Measurements from ENCODE around the gene PIK3C2G.

PIK3C2G gene

DNA sequence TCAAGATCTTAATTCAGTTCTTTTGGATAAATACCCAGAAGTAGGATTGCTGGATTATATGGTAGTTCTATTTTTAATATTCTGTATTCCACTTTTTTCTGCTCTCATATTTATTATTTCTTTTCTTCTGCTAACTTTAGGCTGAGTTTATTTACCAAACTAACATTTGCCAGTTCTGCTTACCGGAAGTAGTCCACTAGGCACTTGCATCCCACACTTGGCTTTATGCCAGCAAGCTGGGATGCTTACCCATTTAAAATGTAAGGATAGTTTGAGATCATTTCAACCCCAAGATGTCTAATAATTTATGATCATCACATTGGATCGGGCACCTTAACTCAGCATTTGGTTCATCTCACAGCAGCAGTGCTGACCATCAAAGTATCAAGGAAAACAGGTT is 96.8 kb downstream of the PIK3C2G start:
- Histone ChIP-seq H2AFZ (ENCODE audit: low read depth, low read length) (no peak overlapping the region), H3K79me2 (ENCODE audit: insufficient read depth, low read length) (no peaks in the 10 kb centered on the region), H3K36me3 (ENCODE audit: insufficient read depth, low read length) (no peaks in the 10 kb centered on the region), H3K4me3 (ENCODE audit: low read depth in 1 of 2, low read length in 2 of 2) (no peak overlapping the region), H3K27me3 (ENCODE audit: insufficient read depth, low read length, poor library complexity) (no peaks in the 10 kb centered on the region), H3K9me3 (ENCODE audit: insufficient read depth, low read length, severe bottlenecking) (no peaks in the 10 kb centered on the region), H3K4me2 (ENCODE audit: insufficient read depth, low read length) (no peak overlapping the region), H3K4me1 (ENCODE audit: insufficient read depth, low read length) (no peaks in the 10 kb centered on the region), H4K20me1 (ENCODE audit: insufficient read depth, low read length) (no peaks in the 10 kb centered on the region), H3K9ac (ENCODE audit: low read depth, low read length) (no peak overlapping the region), H3K27ac (ENCODE audit: low read length) (no peak overlapping the region)
- DNase-seq (no peak), ATAC-seq (ENCODE audit: insufficient read depth, low read depth) (no peak)
- no peak for TF ChIP-seq EZH2 (IDR thresholded peaks at IDR 0.05; ENCODE audit: borderline replicate concordance, low read depth, low read length, severe bottlenecking)
- TF ChIP-seq, protein P1, sequence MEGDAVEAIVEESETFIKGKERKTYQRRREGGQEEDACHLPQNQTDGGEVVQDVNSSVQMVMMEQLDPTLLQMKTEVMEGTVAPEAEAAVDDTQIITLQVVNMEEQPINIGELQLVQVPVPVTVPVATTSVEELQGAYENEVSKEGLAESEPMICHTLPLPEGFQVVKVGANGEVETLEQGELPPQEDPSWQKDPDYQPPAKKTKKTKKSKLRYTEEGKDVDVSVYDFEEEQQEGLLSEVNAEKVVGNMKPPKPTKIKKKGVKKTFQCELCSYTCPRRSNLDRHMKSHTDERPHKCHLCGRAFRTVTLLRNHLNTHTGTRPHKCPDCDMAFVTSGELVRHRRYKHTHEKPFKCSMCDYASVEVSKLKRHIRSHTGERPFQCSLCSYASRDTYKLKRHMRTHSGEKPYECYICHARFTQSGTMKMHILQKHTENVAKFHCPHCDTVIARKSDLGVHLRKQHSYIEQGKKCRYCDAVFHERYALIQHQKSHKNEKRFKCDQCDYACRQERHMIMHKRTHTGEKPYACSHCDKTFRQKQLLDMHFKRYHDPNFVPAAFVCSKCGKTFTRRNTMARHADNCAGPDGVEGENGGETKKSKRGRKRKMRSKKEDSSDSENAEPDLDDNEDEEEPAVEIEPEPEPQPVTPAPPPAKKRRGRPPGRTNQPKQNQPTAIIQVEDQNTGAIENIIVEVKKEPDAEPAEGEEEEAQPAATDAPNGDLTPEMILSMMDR (IDR thresholded peaks at IDR 0.05; ENCODE audit: borderline replicate concordance, extremely low read depth, low read length, poor library complexity, severe bottlenecking), result no peak

DNA sequence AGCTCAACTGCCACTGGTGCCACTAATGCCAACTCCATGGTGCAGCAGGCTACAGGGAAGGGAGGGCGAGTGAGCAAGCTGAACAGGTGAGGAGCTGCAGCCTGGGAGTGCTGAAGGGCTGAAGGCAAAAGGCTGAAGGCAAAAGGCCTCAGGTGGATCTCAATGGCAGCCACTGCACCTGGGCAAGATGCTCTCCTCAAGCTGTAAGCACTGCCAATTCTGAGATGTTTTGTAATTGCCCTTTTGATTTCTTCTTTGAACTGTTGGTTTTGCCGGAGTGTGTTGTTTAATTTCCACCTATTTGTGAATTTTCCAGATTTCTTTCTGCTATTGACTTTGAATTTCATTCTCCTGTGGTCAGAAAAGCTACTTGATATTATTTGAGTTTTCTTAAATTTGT is 97.6 kb downstream of the PIK3C2G start:
- no peak overlapping the region for H3K4me3 ChIP-seq (ENCODE audit: low read depth in 1 of 2, low read length in 2 of 2)
- no peak for ATAC-seq (ENCODE audit: insufficient read depth, low read depth)
- H3K27ac ChIP-seq (ENCODE audit: low read length), result no peak overlapping the region
- no peaks in the 10 kb centered on the region for H3K36me3 ChIP-seq (ENCODE audit: insufficient read depth, low read length)
- DNase-seq, result no peak
- H3K4me1 ChIP-seq (ENCODE audit: insufficient read depth, low read length), result no peaks in the 10 kb centered on the region
- H3K9ac ChIP-seq (ENCODE audit: low read depth, low read length), result no peak overlapping the region
- H2AFZ ChIP-seq (ENCODE audit: low read depth, low read length), result no peak overlapping the region
- no peak for TF ChIP-seq EZH2 (IDR thresholded peaks at IDR 0.05; ENCODE audit: borderline replicate concordance, low read depth, low read length, severe bottlenecking)
- TF ChIP-seq, protein P1 (IDR thresholded peaks at IDR 0.05; ENCODE audit: borderline replicate concordance, extremely low read depth, low read length, poor library complexity, severe bottlenecking), result no peak
- no peaks in the 10 kb centered on the region for H3K9me3 ChIP-seq (ENCODE audit: insufficient read depth, low read length, severe bottlenecking)
- no peaks in the 10 kb centered on the region for H4K20me1 ChIP-seq (ENCODE audit: insufficient read depth, low read length)
- H3K27me3 ChIP-seq (ENCODE audit: insufficient read depth, low read length, poor library complexity), result no peaks in the 10 kb centered on the region
- H3K4me2 ChIP-seq (ENCODE audit: insufficient read depth, low read length), result no peak overlapping the region
- no peaks in the 10 kb centered on the region for H3K79me2 ChIP-seq (ENCODE audit: insufficient read depth, low read length)

DNA sequence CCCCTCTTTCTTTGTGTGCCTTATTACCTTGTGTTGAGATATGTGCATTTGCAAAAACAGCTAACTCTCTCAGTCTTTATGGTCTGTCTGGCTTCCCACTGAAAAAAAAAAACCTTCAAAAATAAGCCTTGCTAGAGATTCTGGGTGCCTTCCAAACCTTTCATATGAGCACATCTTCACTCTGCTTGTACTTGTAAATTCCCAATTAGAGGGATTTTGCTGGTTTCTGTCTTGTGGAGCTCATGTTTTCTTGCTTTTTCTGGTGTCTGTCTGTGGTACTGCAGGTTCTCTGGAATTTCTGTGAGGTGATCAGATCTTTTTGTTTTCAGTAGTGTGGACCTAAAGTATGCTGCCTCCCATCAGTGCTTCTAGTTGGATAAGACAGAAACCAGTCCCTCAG is 100.1 kb downstream of the PIK3C2G start:
- Histone ChIP-seq H3K79me2 (ENCODE audit: insufficient read depth, low read length) (no peaks in the 10 kb centered on the region), H3K27me3 (ENCODE audit: insufficient read depth, low read length, poor library complexity) (no peaks in the 10 kb centered on the region), H3K9ac (ENCODE audit: low read depth, low read length) (no peak overlapping the region), H3K4me2 (ENCODE audit: insufficient read depth, low read length) (no peak overlapping the region), H3K27ac (ENCODE audit: low read length) (no peak overlapping the region), H3K4me3 (ENCODE audit: low read depth in 1 of 2, low read length in 2 of 2) (no peak overlapping the region), H3K36me3 (ENCODE audit: insufficient read depth, low read length) (no peaks in the 10 kb centered on the region), H3K4me1 (ENCODE audit: insufficient read depth, low read length) (no peaks in the 10 kb centered on the region), H4K20me1 (ENCODE audit: insufficient read depth, low read length) (no peaks in the 10 kb centered on the region), H3K9me3 (ENCODE audit: insufficient read depth, low read length, severe bottlenecking) (no peaks in the 10 kb centered on the region), H2AFZ (ENCODE audit: low read depth, low read length) (no peak overlapping the region)
- DNase-seq, result no peak
- no peak for TF ChIP-seq EZH2 (IDR thresholded peaks at IDR 0.05; ENCODE audit: borderline replicate concordance, low read depth, low read length, severe bottlenecking)
- TF ChIP-seq, protein P1 (IDR thresholded peaks at IDR 0.05; ENCODE audit: borderline replicate concordance, extremely low read depth, low read length, poor library complexity, severe bottlenecking), result no peak
- no peak for ATAC-seq (ENCODE audit: insufficient read depth, low read depth)

DNA sequence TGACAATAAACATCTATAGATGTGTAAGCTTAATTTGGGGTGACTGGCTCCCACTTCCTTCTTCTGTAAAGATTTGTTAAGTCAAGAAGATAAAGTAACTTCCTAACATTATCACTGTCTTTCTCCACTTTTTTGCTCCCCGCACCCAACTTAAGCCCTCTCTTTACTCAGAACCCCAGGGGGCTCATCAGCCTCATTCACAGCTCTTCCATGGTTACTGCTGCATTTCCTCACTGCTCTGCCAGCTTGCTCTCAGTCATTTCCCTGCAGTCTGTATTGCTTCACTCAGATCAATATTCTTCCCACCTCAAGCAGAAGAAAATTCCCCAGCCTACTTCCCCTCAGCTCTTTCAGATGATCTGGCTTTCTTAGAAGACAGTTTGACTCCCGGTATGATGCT is 102.0 kb downstream of the PIK3C2G start:
- DNase-seq (no peak), ATAC-seq (ENCODE audit: insufficient read depth, low read depth) (no peak)
- Histone ChIP-seq H3K9ac (ENCODE audit: low read depth, low read length) (no peak overlapping the region), H4K20me1 (ENCODE audit: insufficient read depth, low read length) (no peaks in the 10 kb centered on the region), H3K4me3 (ENCODE audit: low read depth in 1 of 2, low read length in 2 of 2) (no peak overlapping the region), H3K27ac (ENCODE audit: low read length) (no peak overlapping the region), H3K36me3 (ENCODE audit: insufficient read depth, low read length) (no peaks in the 10 kb centered on the region), H3K4me1 (ENCODE audit: insufficient read depth, low read length) (no peaks in the 10 kb centered on the region), H3K27me3 (ENCODE audit: insufficient read depth, low read length, poor library complexity) (no peaks in the 10 kb centered on the region), H2AFZ (ENCODE audit: low read depth, low read length) (no peak overlapping the region), H3K9me3 (ENCODE audit: insufficient read depth, low read length, severe bottlenecking) (no peaks in the 10 kb centered on the region), H3K4me2 (ENCODE audit: insufficient read depth, low read length) (no peak overlapping the region), H3K79me2 (ENCODE audit: insufficient read depth, low read length) (no peaks in the 10 kb centered on the region)
- no peak for TF ChIP-seq EZH2 (IDR thresholded peaks at IDR 0.05; ENCODE audit: borderline replicate concordance, low read depth, low read length, severe bottlenecking)
- TF ChIP-seq, protein P1 (IDR thresholded peaks at IDR 0.05; ENCODE audit: borderline replicate concordance, extremely low read depth, low read length, poor library complexity, severe bottlenecking), result no peak

Measured in DND-41 (cell line).